KMS-11 (cell line): Measurements from ENCODE around the gene GLRA3.

Experiments used
- H2AFZ ChIP-seq: fragments of 200-600 bp; sonication (generic); 2 replicates; pipeline ENCODE4 v1.6.1; 2016; ENCODE audit warnings: antibody characterized with exemption, mixed run types, low read depth
- H3K27ac ChIP-seq: fragments of 200-600 bp; sonication (generic); 2 replicates; pipeline ENCODE4 v1.6.1; 2016; ENCODE audit warnings: mild to moderate bottlenecking, mixed run types
- H3K27me3 ChIP-seq: fragments of 200-600 bp; sonication (generic); 2 replicates; pipeline ENCODE4 v1.6.1; 2017; ENCODE audit warnings: mild to moderate bottlenecking, low read depth, mixed run types, moderate library complexity; ENCODE audit not compliant: insufficient read depth
- H3K36me3 ChIP-seq: fragments of 200-600 bp; sonication (generic); 2 replicates; pipeline ENCODE4 v1.6.1; 2017; ENCODE audit warnings: mild to moderate bottlenecking, mixed run types; ENCODE audit not compliant: insufficient read depth
- H3K4me1 ChIP-seq: fragments of 200-600 bp; sonication (generic); 2 replicates; pipeline ENCODE4 v1.6.1; 2016; ENCODE audit warnings: mild to moderate bottlenecking, low read depth, mixed run types; ENCODE audit not compliant: poor library complexity, severe bottlenecking
- H3K4me2 ChIP-seq: fragments of 200-600 bp; sonication (generic); 2 replicates; pipeline ENCODE4 v1.7.0; 2016; ENCODE audit warnings: mild to moderate bottlenecking, mixed run types
- H3K4me3 ChIP-seq: fragments of 200-600 bp; sonication (generic); IDR thresholded peaks from 2 replicates; pipeline ENCODE4 v1.6.1; 2017; ENCODE audit warnings: low read depth, low read length, mixed read lengths; ENCODE audit not compliant: insufficient read depth
- H3K79me2 ChIP-seq: fragments of 200-600 bp; sonication (generic); 2 replicates; pipeline ENCODE4 v1.6.1; 2016; ENCODE audit warnings: low read depth, mixed run types; ENCODE audit not compliant: insufficient read depth
- H3K9ac ChIP-seq: fragments of 200-600 bp; sonication (generic); 2 replicates; pipeline ENCODE4 v1.6.1; 2016; ENCODE audit warnings: mild to moderate bottlenecking, mixed run types
- H4K20me1 ChIP-seq: fragments of 200-600 bp; sonication (generic); 2 replicates; pipeline ENCODE4 v1.6.1; 2016; ENCODE audit warnings: mild to moderate bottlenecking, mixed run types; ENCODE audit not compliant: insufficient read depth
- TF ChIP-seq, protein P1 (sequence below): fragments of 200-600 bp; sonication (generic); conservative IDR thresholded peaks from 2 replicates; pipeline ENCODE4 v1.6.1; 2017; ENCODE audit warnings: low read depth, mild to moderate bottlenecking, antibody characterized with exemption, low read length, moderate library complexity, mixed read lengths

GLRA3 gene

DNA sequence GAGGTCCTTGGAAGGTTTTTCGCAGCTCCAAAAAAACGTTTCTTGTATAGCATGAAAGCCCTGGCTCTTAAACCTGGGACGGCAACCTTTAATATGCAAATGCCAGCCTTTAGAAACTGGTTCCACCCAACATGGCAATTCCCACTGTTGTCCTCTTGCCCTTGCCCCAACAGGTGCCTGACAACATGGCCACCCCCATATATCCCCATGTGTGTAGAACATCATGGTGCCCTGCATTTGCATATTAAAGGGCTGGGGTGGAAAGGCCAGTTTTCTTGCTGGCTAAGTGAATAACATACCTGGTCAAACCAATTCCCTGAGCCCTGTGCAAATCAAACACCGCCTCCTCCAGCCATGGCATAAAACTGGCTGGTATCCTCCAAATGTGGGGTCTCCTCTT is 26.0 kb upstream of the GLRA3 start:
- H4K20me1 ChIP-seq: no peaks in the 10 kb centered on the region
- no peak overlapping the region for H3K27ac ChIP-seq
- H3K4me3 ChIP-seq: no peak overlapping the region
- TF ChIP-seq, protein P1, sequence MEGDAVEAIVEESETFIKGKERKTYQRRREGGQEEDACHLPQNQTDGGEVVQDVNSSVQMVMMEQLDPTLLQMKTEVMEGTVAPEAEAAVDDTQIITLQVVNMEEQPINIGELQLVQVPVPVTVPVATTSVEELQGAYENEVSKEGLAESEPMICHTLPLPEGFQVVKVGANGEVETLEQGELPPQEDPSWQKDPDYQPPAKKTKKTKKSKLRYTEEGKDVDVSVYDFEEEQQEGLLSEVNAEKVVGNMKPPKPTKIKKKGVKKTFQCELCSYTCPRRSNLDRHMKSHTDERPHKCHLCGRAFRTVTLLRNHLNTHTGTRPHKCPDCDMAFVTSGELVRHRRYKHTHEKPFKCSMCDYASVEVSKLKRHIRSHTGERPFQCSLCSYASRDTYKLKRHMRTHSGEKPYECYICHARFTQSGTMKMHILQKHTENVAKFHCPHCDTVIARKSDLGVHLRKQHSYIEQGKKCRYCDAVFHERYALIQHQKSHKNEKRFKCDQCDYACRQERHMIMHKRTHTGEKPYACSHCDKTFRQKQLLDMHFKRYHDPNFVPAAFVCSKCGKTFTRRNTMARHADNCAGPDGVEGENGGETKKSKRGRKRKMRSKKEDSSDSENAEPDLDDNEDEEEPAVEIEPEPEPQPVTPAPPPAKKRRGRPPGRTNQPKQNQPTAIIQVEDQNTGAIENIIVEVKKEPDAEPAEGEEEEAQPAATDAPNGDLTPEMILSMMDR: no peak
- H2AFZ ChIP-seq: no peak overlapping the region
- H3K36me3 ChIP-seq: no peaks in the 10 kb centered on the region
- no peaks in the 10 kb centered on the region for H3K27me3 ChIP-seq
- H3K4me2 ChIP-seq: no peak overlapping the region
- no peak overlapping the region for H3K9ac ChIP-seq
- H3K4me1 ChIP-seq: no peaks in the 10 kb centered on the region
- H3K79me2 ChIP-seq: no peaks in the 10 kb centered on the region

DNA sequence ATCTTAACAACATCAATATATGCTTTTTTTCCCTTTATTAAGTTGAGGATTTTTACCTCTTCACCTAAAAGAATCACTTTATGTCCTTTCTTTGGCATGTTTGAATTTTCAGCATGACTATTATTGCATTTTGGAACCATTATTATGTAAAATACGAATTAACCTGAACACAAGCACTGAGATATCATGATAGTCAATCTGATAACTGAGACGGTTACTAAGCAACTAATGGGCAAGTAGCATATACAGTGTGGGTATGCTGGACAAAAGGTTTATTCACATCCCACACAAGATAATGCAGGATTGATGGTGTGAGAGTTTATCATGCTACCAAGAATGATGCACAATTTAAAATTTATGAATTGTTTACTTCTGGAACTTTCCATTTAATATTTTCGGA is 24.6 kb upstream of the GLRA3 start:
- Histone ChIP-seq H3K4me1 (peaks cover 6% of the 10 kb centered on the region), H3K36me3 (no peaks in the 10 kb centered on the region), H3K4me2 (no peak overlapping the region), H4K20me1 (no peaks in the 10 kb centered on the region), H3K27me3 (no peaks in the 10 kb centered on the region), H2AFZ (no peak overlapping the region), H3K79me2 (no peaks in the 10 kb centered on the region), H3K27ac (no peak overlapping the region), H3K4me3 (no peak overlapping the region), H3K9ac (no peak overlapping the region)
- TF ChIP-seq, protein P1: no peak

DNA sequence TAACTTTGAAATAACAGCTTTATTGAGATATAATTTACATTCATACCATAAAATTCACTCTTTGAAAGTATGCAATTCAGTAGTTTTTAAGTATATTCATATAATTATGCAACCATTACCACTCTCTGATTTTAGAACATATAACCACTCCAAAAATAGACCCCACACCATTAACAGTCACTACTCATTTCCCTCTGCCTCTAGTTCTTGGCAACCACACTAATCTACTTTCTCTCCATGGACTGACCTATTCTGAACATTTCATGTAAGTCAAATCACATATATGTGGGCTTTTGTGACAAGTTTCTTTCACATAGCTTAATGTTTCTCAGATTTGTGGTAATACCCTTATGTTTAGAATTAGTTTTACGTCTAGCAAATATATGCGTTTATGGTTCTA is 19.5 kb upstream of the GLRA3 start:
- peaks cover 22% of the 10 kb centered on the region for H3K4me1 ChIP-seq
- H3K9ac ChIP-seq: no peak overlapping the region
- no peaks in the 10 kb centered on the region for H3K27me3 ChIP-seq
- H4K20me1 ChIP-seq: no peaks in the 10 kb centered on the region
- no peaks in the 10 kb centered on the region for H3K36me3 ChIP-seq
- no peak overlapping the region for H3K4me3 ChIP-seq
- H3K79me2 ChIP-seq: no peaks in the 10 kb centered on the region
- TF ChIP-seq, protein P1: no peak
- H2AFZ ChIP-seq: no peak overlapping the region
- H3K27ac ChIP-seq: no peak overlapping the region
- peak overlapping the region; percentile 31 for H3K4me2 ChIP-seq

DNA sequence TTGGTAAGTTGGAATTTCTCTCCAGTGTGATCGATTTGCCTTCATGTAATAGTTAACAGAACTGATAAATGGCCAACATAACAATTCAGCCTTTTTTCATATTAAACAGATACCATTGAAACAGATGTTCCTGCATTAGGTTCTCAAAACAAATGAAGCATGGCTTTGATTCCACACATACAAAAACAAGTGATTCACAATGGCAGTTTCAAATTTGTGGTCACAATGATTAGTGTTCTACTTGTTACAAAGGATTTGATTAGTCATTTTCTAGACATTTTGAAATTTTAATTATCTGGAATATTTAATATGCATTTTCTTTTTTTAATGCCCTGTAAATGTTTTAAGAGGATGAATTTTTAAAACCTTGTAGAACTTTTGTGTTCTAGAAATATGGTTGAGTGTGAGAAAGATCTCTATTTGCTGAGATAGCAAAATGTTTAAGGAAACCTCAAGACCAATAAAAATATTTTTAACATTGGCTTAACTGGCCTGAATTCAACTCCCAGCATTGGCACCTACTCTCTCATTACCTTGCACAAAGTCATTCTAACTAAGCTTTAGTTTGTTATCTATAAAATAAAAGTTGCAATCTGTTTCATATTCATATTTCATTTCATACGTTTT is 18.9 kb upstream of the GLRA3 start:
- Histone ChIP-seq H3K27ac (peak overlapping the region; percentile 13; the same call in 1 of the 2 replicates), H3K4me2 (peak overlapping the region; percentile 31), H3K9ac (no peak overlapping the region), H4K20me1 (no peaks in the 10 kb centered on the region), H3K4me1 (peaks cover 22% of the 10 kb centered on the region), H3K4me3 (no peak overlapping the region), H3K36me3 (no peaks in the 10 kb centered on the region), H3K79me2 (no peaks in the 10 kb centered on the region), H3K27me3 (no peaks in the 10 kb centered on the region), H2AFZ (peak overlapping the region; percentile 19; the same call in 1 of the 2 replicates)
- TF ChIP-seq, protein P1: no peak
